ENCODE measurements around the gene PRKCZ. TPM values are rescaled to one million over a fixed set of nuclear protein-coding genes. Genes with fewer than 3 reads are reported as not detected.

The PRKCZ gene
- total RNA-seq, 2 donors from 2014 or later = 11.8 to 22.4 TPM

GRCh38 chr1:2227346-2228156, 177.3 kb downstream of the PRKCZ start:
- Mint-ChIP-seq H3K9me3 (no peaks in the 10 kb centered on the region), H3K27ac (peak overlapping the region in 1 of 2 donors; percentile 87), H3K36me3 (peaks cover 32 to 34% of the 10 kb centered on the region in 2 donors)
- ATAC-seq (peak; percentile 77 to 83), DNase-seq (ENCODE audit: low spot score in 2 of 2) (peak; percentile 97 to 99)

DNA sequence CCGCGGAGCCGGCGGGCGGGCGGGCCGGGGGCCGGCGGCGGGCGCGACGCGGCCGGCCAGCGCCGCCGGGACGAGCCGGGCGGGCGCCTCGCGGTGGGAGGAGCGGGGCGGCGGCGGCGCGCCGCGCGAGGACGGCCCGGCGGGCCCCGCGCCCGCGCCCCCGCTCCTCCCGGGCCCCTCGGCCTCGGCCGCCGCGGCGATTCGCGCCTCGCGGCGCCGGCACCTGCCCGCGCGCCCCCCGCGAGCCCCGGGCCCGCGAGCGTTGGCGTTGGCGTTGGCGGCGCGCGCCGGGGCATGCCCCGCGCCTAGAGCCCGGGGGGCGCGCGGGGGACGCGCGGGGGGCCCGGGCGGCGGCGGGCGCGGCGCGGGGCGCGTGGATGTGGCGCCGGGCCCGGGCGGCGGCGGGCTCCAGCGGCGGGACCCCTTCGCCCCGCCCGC, 178.0 kb downstream of the PRKCZ start, which contains the start of gene SKI:
Gene SKI (plus strand): TSS at position 163 of the 438 bp plus-strand sequence. CDS start 448 bp downstream, outside the sequence.
- Mint-ChIP-seq H3K36me3 (peaks cover 32 to 34% of the 10 kb centered on the region in 2 donors), H3K27ac (peak within 1 kb of the TSS; percentile 79 to 99), H3K9me3 (no peaks in the 10 kb centered on the region)
- DNase-seq (ENCODE audit: low spot score in 2 of 2) = no peak
- ATAC-seq = no peak

DNA sequence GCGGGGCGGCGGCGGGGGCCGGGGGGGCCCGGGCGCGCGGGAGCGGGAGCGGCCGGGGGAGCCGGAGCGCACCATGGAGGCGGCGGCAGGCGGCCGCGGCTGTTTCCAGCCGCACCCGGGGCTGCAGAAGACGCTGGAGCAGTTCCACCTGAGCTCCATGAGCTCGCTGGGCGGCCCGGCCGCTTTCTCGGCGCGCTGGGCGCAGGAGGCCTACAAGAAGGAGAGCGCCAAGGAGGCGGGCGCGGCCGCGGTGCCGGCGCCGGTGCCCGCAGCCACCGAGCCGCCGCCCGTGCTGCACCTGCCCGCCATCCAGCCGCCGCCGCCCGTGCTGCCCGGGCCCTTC, 178.5 kb downstream of the PRKCZ start:
- peak overlapping the region; percentile 79 to 99 for H3K27ac Mint-ChIP-seq
- peaks cover 32 to 34% of the 10 kb centered on the region in 2 donors for H3K36me3 Mint-ChIP-seq
- H3K9me3 Mint-ChIP-seq = no peaks in the 10 kb centered on the region
- no peak for ATAC-seq
- DNase-seq (ENCODE audit: low spot score in 2 of 2) = no peak

GRCh38 chr1:2229037-2229864, 179.0 kb downstream of the PRKCZ start:
- peaks cover 32 to 34% of the 10 kb centered on the region in 2 donors for H3K36me3 Mint-ChIP-seq
- ATAC-seq (peak; percentile 4), DNase-seq (ENCODE audit: low spot score in 2 of 2) (peak in 1 of 2 donors; percentile 55)
- H3K9me3 Mint-ChIP-seq = no peaks in the 10 kb centered on the region
- peak overlapping the region; percentile 79 to 99 for H3K27ac Mint-ChIP-seq

GRCh38 chr1:2229911-2230731, 179.9 kb downstream of the PRKCZ start:
- no peak for ATAC-seq
- DNase-seq (ENCODE audit: low spot score in 2 of 2) = no peak
- no peaks in the 10 kb centered on the region for H3K9me3 Mint-ChIP-seq
- peak overlapping the region; percentile 79 to 99 for H3K27ac Mint-ChIP-seq
- peaks cover 32 to 34% of the 10 kb centered on the region in 2 donors for H3K36me3 Mint-ChIP-seq

DNA sequence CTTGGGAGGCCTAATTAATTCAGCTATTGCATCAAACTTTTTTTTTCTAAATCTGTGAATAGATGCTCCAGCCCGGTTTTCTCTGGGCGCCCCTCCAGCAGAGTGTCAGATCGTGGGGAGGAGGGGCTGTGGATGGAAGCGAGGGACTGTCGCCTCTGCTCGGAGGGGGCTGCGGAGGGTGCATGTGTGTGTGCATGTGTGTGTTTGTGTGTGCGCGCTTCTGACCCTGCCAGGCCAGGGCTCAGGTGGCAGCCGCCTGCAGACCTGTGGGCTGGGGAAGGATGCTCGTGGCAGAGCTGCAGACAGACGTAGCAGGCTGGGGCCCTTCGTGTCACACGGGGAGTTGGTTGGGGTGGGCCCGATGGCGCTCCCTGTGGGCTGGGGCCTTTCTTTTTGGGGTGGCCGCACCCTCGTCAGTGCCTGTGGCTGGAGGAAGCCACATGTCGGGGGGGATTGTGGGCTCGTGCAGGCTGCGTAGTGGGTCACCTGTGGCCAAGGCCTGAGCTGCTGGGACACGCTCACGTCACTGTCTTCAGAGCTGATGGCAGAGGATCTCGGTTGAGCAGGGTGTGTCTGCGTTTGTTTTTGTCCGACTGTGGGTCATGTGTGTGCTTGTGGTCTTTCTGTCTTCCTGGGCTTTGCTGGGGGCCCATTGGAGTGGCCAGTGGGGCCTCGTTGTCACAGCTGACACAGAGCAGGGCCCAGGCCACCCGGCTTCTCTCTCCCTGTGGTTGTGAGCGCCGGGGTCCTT, 180.7 kb downstream of the PRKCZ start:
- Mint-ChIP-seq H3K36me3 (peaks cover 32 to 34% of the 10 kb centered on the region in 2 donors), H3K9me3 (no peaks in the 10 kb centered on the region), H3K27ac (peak overlapping the region; percentile 79 to 99)
- ATAC-seq (peak; percentile 0 to 18), DNase-seq (ENCODE audit: low spot score in 2 of 2) (peak in 1 of 2 donors; percentile 68)

DNA sequence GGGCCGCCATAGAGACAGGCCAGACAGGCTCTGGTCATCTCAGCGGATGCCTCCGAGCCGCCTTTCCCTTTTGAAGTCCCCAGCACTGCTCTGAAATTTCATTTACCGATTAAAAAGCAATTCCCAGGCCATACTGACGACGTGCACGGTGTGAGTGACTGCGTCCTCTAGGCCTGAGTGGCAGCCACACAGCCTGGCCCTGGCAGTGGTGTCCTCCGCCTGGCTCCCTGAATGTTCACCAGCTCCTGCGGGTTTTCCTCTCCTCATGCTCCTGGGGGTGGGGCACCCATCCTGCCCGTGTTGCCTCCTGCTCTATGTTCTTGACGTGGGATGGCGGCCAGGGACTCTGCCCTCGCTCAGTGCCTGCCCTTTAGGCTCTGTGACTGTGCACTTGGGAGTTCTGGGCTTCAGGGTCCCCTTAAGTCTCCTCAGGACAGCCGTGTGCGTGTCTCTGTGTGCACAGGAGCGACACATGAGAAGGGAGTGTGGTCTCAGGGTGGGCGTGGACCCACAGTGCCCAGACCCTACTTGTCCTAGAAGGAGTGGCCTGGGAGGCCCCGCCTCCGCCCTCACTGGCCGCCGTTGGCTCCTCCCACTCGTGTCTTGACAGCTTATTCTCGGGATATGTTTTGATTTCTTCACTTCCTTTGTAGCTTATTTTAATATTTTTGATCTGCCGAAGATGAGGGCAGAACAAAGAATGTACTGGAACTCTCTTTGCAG, 181.5 kb downstream of the PRKCZ start:
- Mint-ChIP-seq H3K36me3 (peaks cover 32 to 34% of the 10 kb centered on the region in 2 donors), H3K27ac (peak overlapping the region; percentile 79 to 99), H3K9me3 (no peaks in the 10 kb centered on the region)
- DNase-seq (ENCODE audit: low spot score in 2 of 2) (peak; percentile 72 to 86), ATAC-seq (peak; percentile 24 to 48)

GRCh38 chr1:2232255-2232915, 182.2 kb downstream of the PRKCZ start:
- Mint-ChIP-seq H3K9me3 (no peaks in the 10 kb centered on the region), H3K36me3 (peaks cover 32 to 34% of the 10 kb centered on the region in 2 donors), H3K27ac (peak overlapping the region; percentile 79 to 99)
- DNase-seq (ENCODE audit: low spot score in 2 of 2) (no peak), ATAC-seq (peak in 1 of 2 donors; percentile 0)

- no peak for DNase-seq (ENCODE audit: low spot score in 2 of 2)
- no peaks in the 10 kb centered on the region for H3K9me3 Mint-ChIP-seq
- no peak for ATAC-seq
- H3K27ac Mint-ChIP-seq = peak overlapping the region; percentile 60 to 79
- H3K36me3 Mint-ChIP-seq = peaks cover 32 to 34% of the 10 kb centered on the region in 2 donors
Measured at GRCh38 chr1:2232916-2233438, 182.8 kb downstream of the PRKCZ start.

GRCh38 chr1:2233468-2233867, 183.3 kb downstream of the PRKCZ start:
- ATAC-seq = no peak
- no peak for DNase-seq (ENCODE audit: low spot score in 2 of 2)
- Mint-ChIP-seq H3K36me3 (peaks cover 32 to 34% of the 10 kb centered on the region in 2 donors), H3K27ac (peak overlapping the region; percentile 60 to 79), H3K9me3 (no peaks in the 10 kb centered on the region)

DNA sequence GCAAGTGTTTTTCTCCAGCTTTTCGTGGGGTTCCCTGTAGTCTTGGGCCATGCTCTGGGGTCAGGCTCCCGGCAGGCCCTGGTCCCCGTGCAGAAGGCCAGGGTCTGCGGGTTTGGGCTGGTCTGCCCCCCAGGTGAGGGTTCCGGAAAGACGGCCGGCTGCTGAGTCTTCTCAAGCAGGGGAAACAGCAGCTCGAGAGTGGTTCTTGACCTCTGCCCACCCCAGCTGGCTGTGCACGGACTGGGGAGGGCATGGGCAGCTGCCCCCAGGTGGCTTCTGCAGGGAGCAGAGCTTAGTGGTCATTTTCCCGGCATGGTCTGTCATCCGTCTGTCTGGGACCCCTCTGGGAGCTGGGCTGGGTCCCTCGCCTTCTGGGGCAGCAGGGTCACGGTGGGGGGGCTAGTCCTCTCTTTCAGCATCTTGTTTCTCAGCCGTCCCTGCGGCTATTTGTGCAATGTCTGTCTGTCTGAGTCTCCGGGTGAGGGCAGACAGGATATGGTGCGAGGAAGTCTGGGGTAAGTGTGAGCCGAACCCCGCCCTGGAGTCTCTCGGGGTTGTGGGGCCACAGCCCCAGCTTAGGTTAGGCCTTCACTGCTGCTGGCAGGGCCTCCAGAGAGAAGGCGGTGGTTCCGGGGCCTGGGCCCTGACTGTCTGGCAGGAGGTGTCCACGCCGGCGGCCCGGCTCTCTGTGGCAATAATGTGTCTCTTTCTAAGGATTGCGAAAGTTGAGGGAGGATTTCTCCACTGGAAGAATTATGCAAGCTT, 184.0 kb downstream of the PRKCZ start:
- Mint-ChIP-seq H3K27ac (peak overlapping the region; percentile 79 to 92), H3K36me3 (peaks cover 29 to 30% of the 10 kb centered on the region in 2 donors), H3K9me3 (no peaks in the 10 kb centered on the region)
- ATAC-seq (peak; percentile 48 to 51), DNase-seq (ENCODE audit: low spot score in 2 of 2) (peak in 1 of 2 donors; percentile 65)

- ATAC-seq (no peak), DNase-seq (ENCODE audit: low spot score in 2 of 2) (no peak)
- Mint-ChIP-seq H3K9me3 (no peaks in the 10 kb centered on the region), H3K27ac (peak overlapping the region; percentile 79 to 92), H3K36me3 (peaks cover 23 to 30% of the 10 kb centered on the region in 2 donors)
Measured at GRCh38 chr1:2234762-2235113, 184.5 kb downstream of the PRKCZ start.
